A549 (cell line): ENCODE measurements around the gene MSI2. TPM values are rescaled to one million over a fixed set of nuclear protein-coding genes. Genes with fewer than 3 reads are reported as not detected.
A peak's percentile ranks its signal among the peaks of the same experiment; 100 is the strongest.

Experiments
- ATAC-seq, 2 experiments: fragments of 200-7000 bp in 1 of 2; fragments of >200 bp in 1 of 2; cut with Nextera tagmentation in 1 of 2; cut with Tn5 transposase in 1 of 2; 3 replicates each; pipeline versions ENCODE4 v1.8.0 to v1.9.1; 2018 to 2020; ENCODE audit warnings: mild to moderate bottlenecking in 1 of 2, moderate library complexity in 1 of 2
- CTCF ChIA-PET: fragments of 300-600 bp; sonication (Branson Sonifier 250); formaldehyde crosslinking; extraction: SDS; loops from one replicate; lab custom pipeline; 2021; ENCODE audit warnings: antibody characterized with exemption, inconsistent platforms; lab: Yijun Ruan, JAX
- POLR2A ChIA-PET: fragments of 350-600 bp; formaldehyde crosslinking; extraction: SDS; loops from one replicate; lab custom pipeline; 2021; ENCODE audit warnings: antibody characterized with exemption, inconsistent platforms; lab: Yijun Ruan, JAX
- DNase-seq, 2 experiments: peaks; one replicate each; pipeline versions ENCODE4 v3.0.0 to v3.0.0-alpha.2; 2011 to 2016; ENCODE audit warnings: low read depth in 1 of 2, low spot score in 1 of 2
- FAIRE-seq: peaks from 2 replicates; lab custom pipeline; 2011; peaks lifted over from hg19 to GRCh38; lab: Jason Lieb, UNC
- H3K27ac ChIP-seq, 2 experiments: fragments of >200 bp; sonication (Bioruptor Twin); formaldehyde crosslinking; 3 replicates each; pipeline ENCODE4 v1.5.1; 2016 to 2017
- H3K4me1 ChIP-seq: fragments of >200 bp; sonication (Bioruptor Twin); formaldehyde crosslinking; 3 replicates; pipeline ENCODE4 v1.6.1; 2016
- H3K4me2 ChIP-seq: fragments of >200 bp; sonication (Bioruptor Twin); formaldehyde crosslinking; 3 replicates; pipeline ENCODE4 v1.6.1; 2016
- H3K4me3 ChIP-seq: fragments of >200 bp; sonication (Bioruptor Twin); formaldehyde crosslinking; 3 replicates; pipeline ENCODE4 v1.5.1; 2016
- H3K9me3 ChIP-seq: fragments of >200 bp; sonication (Bioruptor Twin); formaldehyde crosslinking; 3 replicates; pipeline ENCODE4 v1.6.1; 2016
- CEBPB ChIP-seq, 2 experiments: fragments of >200 bp in 1 of 2; sonication (Bioruptor Twin) in 1 of 2; formaldehyde crosslinking in 1 of 2; IDR thresholded peaks; 2 replicates each; pipeline ENCODE4 v1.6.1; 2012 to 2016
- CHD4 ChIP-seq: fragments of 200-600 bp; sonication (generic); IDR thresholded peaks from 2 replicates; pipeline ENCODE4 v1.6.1; 2016; ENCODE audit warnings: antibody characterized with exemption, mild to moderate bottlenecking, borderline replicate concordance
- EHF ChIP-seq: fragments of 250-450 bp; sonication (Bioruptor Pico); IDR thresholded peaks from 2 replicates; pipeline ENCODE4 v1.5.0; 2020; ENCODE audit warnings: mild to moderate bottlenecking
- EP300 ChIP-seq, 2 experiments: fragments of >200 bp; sonication (Bioruptor Twin); formaldehyde crosslinking; IDR thresholded peaks; 2 replicates in 1 of 2; 3 replicates in 1 of 2; pipeline ENCODE4 v1.6.1; 2016 to 2017
- FOSL2 ChIP-seq, 2 experiments: fragments of 450-650 bp in 1 of 2; fragments of >200 bp in 1 of 2; sonication (Bioruptor Twin) in 1 of 2; formaldehyde crosslinking; IDR thresholded peaks; 2 replicates each; pipeline versions ENCODE4 v1.5.0 to v1.6.1; 2016 to 2020; ENCODE audit warnings: mild to moderate bottlenecking in 1 of 2, moderate library complexity in 1 of 2
- HDAC2 ChIP-seq: fragments of 200-600 bp; sonication (generic); IDR thresholded peaks from 2 replicates; pipeline ENCODE4 v1.6.1; 2016
- HEYL ChIP-seq: fragments of 250-450 bp; sonication (Bioruptor Pico); IDR thresholded peaks from 2 replicates; pipeline ENCODE4 v1.8.0; 2021; ENCODE audit warnings: mild to moderate bottlenecking, moderate library complexity
- HMGXB4 ChIP-seq: fragments of 250-450 bp; sonication (Bioruptor Pico); IDR thresholded peaks from 2 replicates; pipeline ENCODE4 v1.5.0; 2021; ENCODE audit warnings: mild to moderate bottlenecking, moderate library complexity, borderline replicate concordance
- JUN ChIP-seq, 2 experiments: fragments of >200 bp; sonication (Bioruptor Twin); formaldehyde crosslinking; IDR thresholded peaks; 2 replicates in 1 of 2; 3 replicates in 1 of 2; pipeline ENCODE4 v1.6.1; 2016 to 2017
- MAFK ChIP-seq: fragments of 450-650 bp; IDR thresholded peaks from 2 replicates; pipeline ENCODE4 v1.6.1; 2014; ENCODE audit not compliant: partially characterized antibody
- MAX ChIP-seq: IDR thresholded peaks from 2 replicates; pipeline ENCODE4 v1.6.1; 2012
- MAZ ChIP-seq: fragments of 150-350 bp; IDR thresholded peaks from 2 replicates; pipeline ENCODE4 v1.6.1; 2014; ENCODE audit warnings: antibody characterized with exemption, low read depth, low read length, borderline replicate concordance
- MYC ChIP-seq: IDR thresholded peaks from 2 replicates; pipeline ENCODE4 v1.6.1; 2012; ENCODE audit warnings: mild to moderate bottlenecking, inconsistent platforms, low read length, improper control_type of control experiment, borderline replicate concordance
- NPAS2 ChIP-seq: fragments of 250-450 bp; sonication (Bioruptor Pico); IDR thresholded peaks from 2 replicates; pipeline ENCODE4 v1.8.0; 2022; ENCODE audit warnings: mild to moderate bottlenecking, moderate library complexity, borderline replicate concordance
- NR3C1 ChIP-seq: fragments of >200 bp; sonication (Bioruptor Twin); formaldehyde crosslinking; IDR thresholded peaks from 3 replicates; pipeline ENCODE4 v1.6.1; 2017
- RAD21 ChIP-seq, 2 experiments: fragments of >200 bp in 1 of 2; sonication (Bioruptor Twin) in 1 of 2; formaldehyde crosslinking in 1 of 2; IDR thresholded peaks in 1 of 2; conservative IDR thresholded peaks in 1 of 2; 2 replicates in 1 of 2; 3 replicates in 1 of 2; pipeline ENCODE4 v1.6.1; 2012 to 2018; ENCODE audit warnings: inconsistent platforms in 1 of 2
- RFX5 ChIP-seq: fragments of 450-650 bp; IDR thresholded peaks from 2 replicates; pipeline ENCODE4 v1.7.1; 2014; ENCODE audit warnings: antibody characterized with exemption, mild to moderate bottlenecking, moderate library complexity
- SREBF2 ChIP-seq: fragments of 450-650 bp; IDR thresholded peaks from 2 replicates; pipeline ENCODE4 v1.6.1; 2014; ENCODE audit warnings: mild to moderate bottlenecking, moderate library complexity
- TP53 ChIP-seq: fragments of 250-450 bp; sonication (Bioruptor Pico); IDR thresholded peaks from 2 replicates; pipeline ENCODE4 v1.5.0; 2021; ENCODE audit warnings: mild to moderate bottlenecking, moderate library complexity
- ZC3H11A ChIP-seq: fragments of 450-650 bp; IDR thresholded peaks from 2 replicates; pipeline ENCODE4 v1.6.1; 2014; ENCODE audit warnings: antibody characterized with exemption, mild to moderate bottlenecking
- ZSCAN20 ChIP-seq: fragments of 250-450 bp; sonication (Bioruptor Pico); IDR thresholded peaks from 2 replicates; pipeline ENCODE4 v1.8.0; 2022; ENCODE audit warnings: mild to moderate bottlenecking, moderate library complexity
- WGBS: methylation state at CpG from one replicate; pipeline ENCODE4 v1.1.6; 2017; ENCODE audit errors: missing lambda C conversion rate; 5-methylcytosine and 5-hydroxymethylcytosine counted together
- polyA plus RNA-seq, 4 experiments: library from polyadenylated mRNA; depleted of rRNA in 3 of 4; stranded (reverse); fragments of >200 nt; fragmentation: RNase III in 1 of 4; extraction: RNeasy Plus Mini Kit Qiagen cat#74134 plus additional on column Dnase treatment in 1 of 4; gene quantifications; 2 replicates in 3 of 4; 3 replicates in 1 of 4; pipeline ENCODE4 v1.2.3, GENCODE V29; 2011 to 2017
- TF ChIP-seq, protein P1 (sequence below): fragments of >200 bp; sonication (Bioruptor Twin); formaldehyde crosslinking; IDR thresholded peaks from 3 replicates; pipeline ENCODE4 v1.6.1; 2016
- TF ChIP-seq, protein P2 (sequence below): fragments of >200 bp; sonication (Bioruptor Twin); formaldehyde crosslinking; IDR thresholded peaks from 3 replicates; pipeline ENCODE4 v1.5.1; 2016
- TF ChIP-seq, protein P3 (sequence below): fragments of 450-650 bp; IDR thresholded peaks from 2 replicates; pipeline ENCODE4 v1.6.1; 2014; ENCODE audit warnings: antibody characterized with exemption
- TF ChIP-seq, protein P4 (sequence below): IDR thresholded peaks from 2 replicates; pipeline ENCODE4 v1.6.1; 2012

The MSI2 gene
- polyA plus RNA-seq, 2 of the 4 experiments (the other 2 are of a cell fraction) = 43.6 to 44.4 TPM

DNA sequence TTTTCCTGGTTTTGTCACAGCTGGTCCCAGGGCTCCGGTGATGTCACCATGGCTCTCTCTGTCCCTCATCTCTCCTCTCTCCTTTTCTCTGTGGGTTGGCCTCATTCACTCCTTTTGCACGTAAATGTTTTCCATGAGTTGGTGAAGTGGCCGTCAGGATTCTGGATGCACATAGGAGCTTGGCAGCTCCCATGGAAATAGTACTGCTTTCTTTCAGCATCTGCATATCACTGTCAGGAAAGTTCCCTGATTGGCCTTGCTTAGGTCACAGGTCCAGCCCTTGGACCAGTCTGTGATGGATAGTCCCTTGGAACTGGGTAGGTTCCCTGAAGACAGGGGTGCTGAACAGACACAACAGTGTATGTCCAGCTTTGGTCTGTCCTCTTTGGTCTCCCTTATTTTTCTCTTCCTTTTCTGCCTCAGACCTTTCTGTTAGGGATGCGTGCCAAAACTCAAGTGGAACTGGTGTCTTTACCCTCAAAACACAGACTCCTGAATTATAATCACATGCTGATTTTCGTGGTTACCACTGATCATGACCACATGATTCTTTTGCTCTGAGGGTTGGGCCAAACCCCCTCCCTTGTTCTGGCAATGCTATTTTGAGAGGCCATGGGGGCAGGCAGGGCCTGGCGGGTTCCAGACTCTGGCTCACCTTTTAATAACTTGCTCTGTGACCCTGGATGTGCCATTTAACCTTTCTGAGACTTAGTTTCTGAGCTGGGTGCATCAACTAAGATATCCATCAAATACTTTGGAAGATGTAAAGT is 99.0 kb downstream of the MSI2 start:
- Histone ChIP-seq H3K4me3 (no peak overlapping the region), H3K9me3 (no peaks in the 10 kb centered on the region), H3K27ac (no peak overlapping the region), H3K4me2 (no peak overlapping the region), H3K4me1 (peaks cover 7% of the 10 kb centered on the region; the same call in 1 of the 3 replicates)
- ATAC-seq = peak in 1 of 2 experiments; percentile 40; a peak in 3 of 6 replicates
- POLR2A ChIA-PET = no interaction called here
- TF ChIP-seq MYC (no peak), RAD21 (conservative IDR thresholded peaks at IDR 0.05 in 1 of 2, IDR thresholded peaks at IDR 0.05 in 1 of 2) (no peak), CEBPB (IDR thresholded peaks at IDR 0.05) (no peak), MAX (no peak), CHD4 (no peak), EP300 (IDR thresholded peaks at IDR 0.05) (no peak), HMGXB4 (CRISPR knock-in tag) (no peak), NR3C1 (no peak), JUN (IDR thresholded peaks at IDR 0.05) (no peak), ZC3H11A (no peak), ZSCAN20 (CRISPR knock-in tag) (no peak), RFX5 (no peak)
- TF ChIP-seq, protein P1, sequence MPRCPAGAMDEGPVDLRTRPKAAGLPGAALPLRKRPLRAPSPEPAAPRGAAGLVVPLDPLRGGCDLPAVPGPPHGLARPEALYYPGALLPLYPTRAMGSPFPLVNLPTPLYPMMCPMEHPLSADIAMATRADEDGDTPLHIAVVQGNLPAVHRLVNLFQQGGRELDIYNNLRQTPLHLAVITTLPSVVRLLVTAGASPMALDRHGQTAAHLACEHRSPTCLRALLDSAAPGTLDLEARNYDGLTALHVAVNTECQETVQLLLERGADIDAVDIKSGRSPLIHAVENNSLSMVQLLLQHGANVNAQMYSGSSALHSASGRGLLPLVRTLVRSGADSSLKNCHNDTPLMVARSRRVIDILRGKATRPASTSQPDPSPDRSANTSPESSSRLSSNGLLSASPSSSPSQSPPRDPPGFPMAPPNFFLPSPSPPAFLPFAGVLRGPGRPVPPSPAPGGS = no peak
- TF ChIP-seq, protein P2, sequence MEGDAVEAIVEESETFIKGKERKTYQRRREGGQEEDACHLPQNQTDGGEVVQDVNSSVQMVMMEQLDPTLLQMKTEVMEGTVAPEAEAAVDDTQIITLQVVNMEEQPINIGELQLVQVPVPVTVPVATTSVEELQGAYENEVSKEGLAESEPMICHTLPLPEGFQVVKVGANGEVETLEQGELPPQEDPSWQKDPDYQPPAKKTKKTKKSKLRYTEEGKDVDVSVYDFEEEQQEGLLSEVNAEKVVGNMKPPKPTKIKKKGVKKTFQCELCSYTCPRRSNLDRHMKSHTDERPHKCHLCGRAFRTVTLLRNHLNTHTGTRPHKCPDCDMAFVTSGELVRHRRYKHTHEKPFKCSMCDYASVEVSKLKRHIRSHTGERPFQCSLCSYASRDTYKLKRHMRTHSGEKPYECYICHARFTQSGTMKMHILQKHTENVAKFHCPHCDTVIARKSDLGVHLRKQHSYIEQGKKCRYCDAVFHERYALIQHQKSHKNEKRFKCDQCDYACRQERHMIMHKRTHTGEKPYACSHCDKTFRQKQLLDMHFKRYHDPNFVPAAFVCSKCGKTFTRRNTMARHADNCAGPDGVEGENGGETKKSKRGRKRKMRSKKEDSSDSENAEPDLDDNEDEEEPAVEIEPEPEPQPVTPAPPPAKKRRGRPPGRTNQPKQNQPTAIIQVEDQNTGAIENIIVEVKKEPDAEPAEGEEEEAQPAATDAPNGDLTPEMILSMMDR = no peak
- TF ChIP-seq, protein P3, sequence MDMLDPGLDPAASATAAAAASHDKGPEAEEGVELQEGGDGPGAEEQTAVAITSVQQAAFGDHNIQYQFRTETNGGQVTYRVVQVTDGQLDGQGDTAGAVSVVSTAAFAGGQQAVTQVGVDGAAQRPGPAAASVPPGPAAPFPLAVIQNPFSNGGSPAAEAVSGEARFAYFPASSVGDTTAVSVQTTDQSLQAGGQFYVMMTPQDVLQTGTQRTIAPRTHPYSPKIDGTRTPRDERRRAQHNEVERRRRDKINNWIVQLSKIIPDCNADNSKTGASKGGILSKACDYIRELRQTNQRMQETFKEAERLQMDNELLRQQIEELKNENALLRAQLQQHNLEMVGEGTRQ = no peak
- no peak for DNase-seq
- FAIRE-seq = no peak
- CTCF ChIA-PET = no interaction called here
- WGBS = 91% methylated on average over 6 of the region's 6 CpGs

DNA sequence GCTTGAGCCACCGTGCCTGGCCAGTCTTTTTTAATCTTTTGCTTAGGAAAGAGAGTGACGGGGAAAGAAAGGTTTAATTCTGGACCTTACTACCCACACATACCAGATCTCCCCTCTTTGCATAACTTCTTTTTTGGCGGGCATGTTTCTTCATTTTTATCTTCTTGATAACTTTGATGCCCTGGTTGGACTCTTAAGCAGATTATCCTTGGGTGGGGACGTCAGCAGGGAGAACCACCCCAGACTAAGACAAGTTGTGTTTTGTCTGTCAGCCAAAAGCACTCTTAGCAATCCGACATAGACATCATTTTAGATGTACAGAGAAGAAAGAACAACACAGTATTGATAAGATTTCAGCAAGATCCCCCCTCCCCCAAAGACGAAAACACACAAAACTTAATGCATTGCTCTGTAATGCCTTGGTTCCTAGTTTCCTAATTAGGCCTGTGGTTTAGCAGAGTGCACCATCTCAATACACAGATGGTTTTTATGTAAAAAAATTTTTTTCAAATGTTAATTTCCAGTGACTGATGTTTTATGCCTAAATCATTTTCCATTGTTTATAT is 99.9 kb downstream of the MSI2 start:
- WGBS = 93% methylated on average over 6 of the region's 6 CpGs
- Histone ChIP-seq H3K27ac (no peak overlapping the region), H3K4me3 (no peak overlapping the region), H3K4me1 (peaks cover 7% of the 10 kb centered on the region; the same call in 1 of the 3 replicates)
- no peak for DNase-seq
- POLR2A ChIA-PET = no interaction called here
- TF ChIP-seq SREBF2 (no peak), NPAS2 (CRISPR knock-in tag) (no peak), FOSL2 (IDR thresholded peaks at IDR 0.05) (no peak), FOSL2 (CRISPR knock-in tag; IDR thresholded peaks at IDR 0.05) (no peak), TP53 (no peak), HDAC2 (no peak), EHF (CRISPR knock-in tag) (no peak), MAZ (no peak), HEYL (CRISPR knock-in tag) (no peak), EP300 (IDR thresholded peaks at IDR 0.05) (no peak), MAFK (no peak)
- TF ChIP-seq, protein P4, sequence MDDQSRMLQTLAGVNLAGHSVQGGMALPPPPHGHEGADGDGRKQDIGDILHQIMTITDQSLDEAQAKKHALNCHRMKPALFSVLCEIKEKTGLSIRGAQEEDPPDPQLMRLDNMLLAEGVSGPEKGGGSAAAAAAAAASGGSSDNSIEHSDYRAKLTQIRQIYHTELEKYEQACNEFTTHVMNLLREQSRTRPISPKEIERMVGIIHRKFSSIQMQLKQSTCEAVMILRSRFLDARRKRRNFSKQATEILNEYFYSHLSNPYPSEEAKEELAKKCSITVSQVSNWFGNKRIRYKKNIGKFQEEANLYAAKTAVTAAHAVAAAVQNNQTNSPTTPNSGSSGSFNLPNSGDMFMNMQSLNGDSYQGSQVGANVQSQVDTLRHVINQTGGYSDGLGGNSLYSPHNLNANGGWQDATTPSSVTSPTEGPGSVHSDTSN = no peak
- TF ChIP-seq, protein P3 = no peak
- TF ChIP-seq, all 56 proteins: peak for 0
- CTCF ChIA-PET = no interaction called here
- Histone ChIP-seq H3K9me3 (no peaks in the 10 kb centered on the region), H3K4me2 (no peak overlapping the region)
- ATAC-seq (no peak), FAIRE-seq (no peak)
